Lower lobe of right lung (tissue), 2 donors: ENCODE data around the gene ANKRD9. TPM values are rescaled to one million over a fixed set of nuclear protein-coding genes. Genes with fewer than 3 reads are reported as not detected.

Experiments used
- ATAC-seq, 2 donors: fragments of 200-7000 bp; cut with Tn5 transposase; one replicate each; pipeline ENCODE4 v1.9.1; 2020 to 2022; ENCODE audit warnings: mild to moderate bottlenecking in 2 of 2, moderate library complexity in 2 of 2
- DNase-seq: peaks from one replicate; pipeline ENCODE4 v3.0.0-alpha.2; 2020
- H3K27ac ChIP-seq: fragments of 200-600 bp; one replicate; pipeline ENCODE4 v1.8.0; 2022
- H3K27me3 ChIP-seq: fragments of 200-600 bp; one replicate; pipeline ENCODE4 v1.8.0; 2022; ENCODE audit warnings: low read depth
- H3K36me3 ChIP-seq: fragments of 200-600 bp; one replicate; pipeline ENCODE4 v1.8.0; 2022; ENCODE audit warnings: mild to moderate bottlenecking
- H3K4me1 ChIP-seq: fragments of 200-600 bp; one replicate; pipeline ENCODE4 v1.8.0; 2022
- H3K4me3 ChIP-seq: fragments of 200-600 bp; one replicate; pipeline ENCODE4 v1.8.0; 2022; ENCODE audit warnings: mild to moderate bottlenecking
- H3K9me3 ChIP-seq: fragments of 200-600 bp; one replicate; pipeline ENCODE4 v1.8.0; 2022
- intact Hi-C: fragments of 100-400 bp; cut with DNase I; formaldehyde crosslinking; loops from one replicate; pipeline ENCODE4 v1.11.0; 2022
- total RNA-seq: library from RNA; stranded (reverse); fragmentation: NEBNext Ultra II Directional; extraction: Animal tissue kit (Norgen Biotek cat#: 25700); gene quantifications from one replicate; pipeline ENCODE4 v1.2.1, GENCODE V29; 2021
- TF ChIP-seq, protein P1 (sequence below): fragments of 200-600 bp; IDR thresholded peaks from one replicate; pipeline ENCODE4 v1.8.0; 2022; ENCODE audit warnings: antibody characterized with exemption, mild to moderate bottlenecking
- donor health status: DM: no; HTN: yes; CAD: no; lungs with severe emphysema.

The ANKRD9 gene
- total RNA-seq, 1 donor from 2014 or later: 19.5 TPM

DNA sequence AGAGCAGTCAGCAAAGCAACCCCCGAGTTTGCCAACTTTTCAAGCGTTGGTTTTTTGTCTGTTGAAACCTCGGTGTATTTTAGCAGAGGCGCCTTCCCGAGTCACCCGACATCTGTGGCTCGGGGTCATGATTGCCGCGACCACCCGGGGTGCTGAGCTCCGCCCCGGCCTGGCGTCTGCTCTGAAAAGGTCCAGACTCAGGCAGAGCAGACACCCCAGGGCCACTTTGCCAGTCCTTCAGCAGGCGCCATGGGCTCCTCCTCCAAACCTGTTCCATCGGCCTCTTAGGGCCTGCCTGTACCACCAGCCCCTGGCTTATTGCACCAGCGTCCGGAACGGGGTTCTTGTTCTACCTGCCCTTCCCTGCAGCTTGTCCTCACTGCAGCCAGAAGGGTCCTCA is 19.1 kb downstream of the ANKRD9 start:
- no peaks in the 10 kb centered on the region for H3K9me3 ChIP-seq

DNA sequence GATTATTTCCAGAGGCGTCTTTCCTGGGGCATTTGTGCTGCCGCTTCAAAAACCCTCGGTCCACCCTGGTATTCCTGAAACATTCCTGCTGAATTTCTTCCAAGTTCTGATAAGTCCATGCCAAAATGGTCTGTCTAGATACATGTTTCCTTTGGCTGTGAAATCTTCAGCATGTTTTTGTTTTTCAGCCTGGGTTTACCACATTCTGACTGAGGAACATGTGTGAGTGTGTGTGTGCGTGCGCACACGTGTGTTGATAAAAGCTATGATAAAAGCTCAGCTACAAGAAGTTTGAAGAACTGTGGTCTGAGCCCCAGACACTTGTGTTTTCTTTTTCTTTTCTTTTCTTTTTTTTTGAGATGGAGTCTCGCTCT is 22.4 kb downstream of the ANKRD9 start:
- Histone ChIP-seq H3K9me3 (no peaks in the 10 kb centered on the region), H3K27me3 (no peaks in the 10 kb centered on the region), H3K36me3 (no peaks in the 10 kb centered on the region), H3K4me3 (no peak overlapping the region), H3K27ac (no peak overlapping the region), H3K4me1 (no peaks in the 10 kb centered on the region)
- intact Hi-C loops: no loop called here
- TF ChIP-seq, protein P1, sequence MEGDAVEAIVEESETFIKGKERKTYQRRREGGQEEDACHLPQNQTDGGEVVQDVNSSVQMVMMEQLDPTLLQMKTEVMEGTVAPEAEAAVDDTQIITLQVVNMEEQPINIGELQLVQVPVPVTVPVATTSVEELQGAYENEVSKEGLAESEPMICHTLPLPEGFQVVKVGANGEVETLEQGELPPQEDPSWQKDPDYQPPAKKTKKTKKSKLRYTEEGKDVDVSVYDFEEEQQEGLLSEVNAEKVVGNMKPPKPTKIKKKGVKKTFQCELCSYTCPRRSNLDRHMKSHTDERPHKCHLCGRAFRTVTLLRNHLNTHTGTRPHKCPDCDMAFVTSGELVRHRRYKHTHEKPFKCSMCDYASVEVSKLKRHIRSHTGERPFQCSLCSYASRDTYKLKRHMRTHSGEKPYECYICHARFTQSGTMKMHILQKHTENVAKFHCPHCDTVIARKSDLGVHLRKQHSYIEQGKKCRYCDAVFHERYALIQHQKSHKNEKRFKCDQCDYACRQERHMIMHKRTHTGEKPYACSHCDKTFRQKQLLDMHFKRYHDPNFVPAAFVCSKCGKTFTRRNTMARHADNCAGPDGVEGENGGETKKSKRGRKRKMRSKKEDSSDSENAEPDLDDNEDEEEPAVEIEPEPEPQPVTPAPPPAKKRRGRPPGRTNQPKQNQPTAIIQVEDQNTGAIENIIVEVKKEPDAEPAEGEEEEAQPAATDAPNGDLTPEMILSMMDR: no peak
- no peak for DNase-seq
- ATAC-seq: no peak

More for the DNA sequence above, 19.1 kb downstream of the ANKRD9 start:
- Histone ChIP-seq H3K36me3 (no peaks in the 10 kb centered on the region), H3K27ac (no peak overlapping the region), H3K4me1 (no peaks in the 10 kb centered on the region), H3K27me3 (no peaks in the 10 kb centered on the region), H3K4me3 (no peak overlapping the region)
- TF ChIP-seq, protein P1: no peak
- ATAC-seq (no peak), DNase-seq (no peak)
- intact Hi-C loops: no loop called here

DNA sequence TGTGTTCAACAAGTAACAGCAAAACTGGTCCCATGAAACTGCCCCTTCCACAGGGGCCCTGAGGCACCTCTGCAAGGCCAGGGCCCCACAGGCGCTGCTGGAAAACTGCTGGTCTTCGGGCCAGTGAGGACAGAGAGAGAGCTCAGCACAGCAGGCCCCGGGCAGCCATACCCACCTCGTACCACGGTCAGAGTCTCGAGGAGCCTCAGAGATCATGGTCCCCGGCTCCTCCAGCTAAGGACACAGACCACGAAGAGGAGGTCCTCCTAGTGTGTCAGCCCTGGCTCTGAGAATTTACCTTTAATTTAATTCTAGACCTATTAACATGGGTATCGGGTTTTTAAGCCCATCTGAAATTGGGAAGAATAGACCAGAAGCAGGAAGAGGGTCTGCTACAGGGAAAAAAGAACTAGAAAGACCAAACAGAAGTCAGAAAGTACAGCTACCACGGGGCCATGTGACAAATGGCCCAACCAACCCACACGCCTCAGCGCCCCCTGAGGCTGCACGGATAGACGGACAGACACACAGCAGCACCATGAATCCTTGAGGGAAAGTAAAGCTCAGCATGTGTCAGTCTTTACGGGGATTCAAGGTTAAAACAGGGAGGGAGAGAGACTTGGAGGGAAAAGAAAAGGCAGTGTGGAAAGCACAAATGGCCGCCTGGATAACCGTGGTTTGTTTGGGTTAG is 22.9 kb downstream of the ANKRD9 start:
- Histone ChIP-seq H3K4me1 (no peaks in the 10 kb centered on the region), H3K27ac (peak overlapping the region; percentile 24), H3K27me3 (no peaks in the 10 kb centered on the region), H3K36me3 (no peaks in the 10 kb centered on the region), H3K9me3 (no peaks in the 10 kb centered on the region), H3K4me3 (no peak overlapping the region)
- intact Hi-C loops: no loop called here
- TF ChIP-seq, protein P1: no peak
- ATAC-seq: peak; percentile 15 to 51
- no peak for DNase-seq

DNA sequence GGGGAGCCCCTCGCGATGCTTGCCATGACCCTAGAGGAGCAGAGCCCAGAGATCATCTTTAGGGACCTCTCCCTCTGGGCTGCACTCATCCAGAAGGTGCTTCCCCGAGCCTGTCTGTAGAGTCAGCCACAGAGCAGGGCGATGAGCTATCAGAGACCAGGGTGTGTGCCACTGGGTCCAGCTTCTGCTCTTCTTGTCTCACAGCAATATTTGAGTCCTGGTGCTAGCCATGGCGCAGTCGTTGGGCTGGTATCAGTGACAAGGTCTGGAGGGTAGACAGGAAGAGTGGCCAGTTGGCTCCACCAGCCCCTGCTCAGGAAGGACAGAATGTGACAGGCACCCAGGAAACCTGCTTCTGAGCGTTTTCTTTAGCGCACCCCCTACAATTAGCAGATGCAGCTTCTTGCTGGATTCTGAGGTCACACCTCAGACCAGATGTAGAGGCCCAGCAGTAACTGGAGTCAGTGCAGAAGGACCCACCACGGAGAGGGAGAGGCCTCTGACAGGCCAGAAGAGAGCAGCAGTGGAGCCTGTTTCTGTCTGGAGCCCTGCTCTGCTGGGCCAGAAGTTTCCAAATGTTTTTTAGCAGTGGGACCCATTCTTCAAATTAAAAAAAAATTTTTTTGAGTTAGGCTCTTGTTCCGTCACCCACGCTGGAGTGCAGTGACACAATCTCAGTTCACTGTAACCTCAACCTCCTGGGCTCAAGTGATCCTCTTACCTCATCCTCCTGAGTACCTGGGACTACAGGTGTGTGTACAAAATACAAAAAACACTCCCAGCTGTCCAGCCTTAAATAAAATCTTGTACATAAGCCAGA is 23.7 kb downstream of the ANKRD9 start:
- Histone ChIP-seq H3K4me3 (no peak overlapping the region), H3K36me3 (no peaks in the 10 kb centered on the region), H3K4me1 (no peaks in the 10 kb centered on the region), H3K9me3 (no peaks in the 10 kb centered on the region), H3K27me3 (no peaks in the 10 kb centered on the region), H3K27ac (no peak overlapping the region)
- ATAC-seq: peak; percentile 32 to 81
- DNase-seq: no peak
- TF ChIP-seq, protein P1: no peak
- intact Hi-C loops: no loop called here

DNA sequence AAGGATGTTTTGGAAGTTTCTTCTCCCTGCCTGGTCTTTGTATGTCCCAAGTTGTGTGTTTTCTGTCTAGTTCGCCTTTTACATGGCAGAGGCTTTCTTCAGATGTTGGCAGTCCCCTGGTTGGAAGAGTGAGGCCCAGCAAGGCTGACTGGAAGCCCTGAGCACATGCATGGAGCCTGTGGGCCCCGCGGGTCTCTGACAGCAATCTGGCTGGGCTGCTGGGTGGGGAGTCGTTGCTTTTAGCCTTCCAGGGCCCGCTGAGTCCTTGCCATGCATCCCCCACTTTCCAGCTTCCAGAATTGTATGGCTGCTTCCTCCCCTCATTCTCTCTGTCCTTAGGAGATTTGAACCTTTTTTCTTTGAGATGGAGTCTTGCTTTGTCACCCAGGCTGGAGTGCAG is 25.3 kb downstream of the ANKRD9 start:
- no peak for ATAC-seq
- intact Hi-C loops: no loop called here
- H3K9me3 ChIP-seq: no peaks in the 10 kb centered on the region
- no peaks in the 10 kb centered on the region for H3K36me3 ChIP-seq
- H3K27me3 ChIP-seq: no peaks in the 10 kb centered on the region
- H3K4me1 ChIP-seq: peaks cover 11% of the 10 kb centered on the region
- TF ChIP-seq, protein P1: no peak
- no peak overlapping the region for H3K4me3 ChIP-seq
- H3K27ac ChIP-seq: no peak overlapping the region
- no peak for DNase-seq
